IMR-90 (cell line): ENCODE data around the gene COL25A1. TPM values are rescaled to one million over a fixed set of nuclear protein-coding genes. Genes with fewer than 3 reads are reported as not detected.

ENCODE experiments used
- ATAC-seq: fragments of 200-7000 bp; cut with Tn5 transposase; 2 replicates; pipeline ENCODE4 v1.9.1; 2020; ENCODE audit warnings: low read depth, mild to moderate bottlenecking, moderate library complexity
- BruUV-seq: library from RNA; stranded (reverse); fragments of 400-500 nt; replicated peaks from 2 replicates; lab custom pipeline; 2021; lab: Mats Ljungman, UMichigan
- CTCF ChIA-PET: fragments of 300-600 bp; formaldehyde crosslinking; extraction: SDS; loops from one replicate; lab custom pipeline; 2021; ENCODE audit warnings: antibody characterized with exemption; lab: Yijun Ruan, JAX
- POLR2A ChIA-PET: fragments of 300-600 bp; sonication (Branson Sonifier 250); formaldehyde crosslinking; loops from one replicate; lab custom pipeline; 2022; ENCODE audit warnings: antibody characterized with exemption; ENCODE audit not compliant: unreplicated experiment; lab: Charles Lee
- DNase-seq: peaks from one replicate; pipeline ENCODE4 v3.0.0; 2013
- H2AFZ ChIP-seq: replicated peaks from 2 replicates; pipeline ENCODE3; 2013; ENCODE audit warnings: low read length, mild to moderate bottlenecking; ENCODE audit not compliant: poor library complexity
- H2AK5ac ChIP-seq: 2 replicates; pipeline ENCODE4 v1.6.1; 2013; ENCODE audit warnings: low read depth, low read length, inconsistent platforms
- H2AK9ac ChIP-seq: replicated peaks from 2 replicates; pipeline ENCODE3; 2013; ENCODE audit warnings: mild to moderate bottlenecking, low read depth, low read length, moderate library complexity; ENCODE audit not compliant: poor library complexity
- H2BK120ac ChIP-seq: 2 replicates; pipeline ENCODE4 v1.6.1; 2013; ENCODE audit warnings: low read depth, low read length, inconsistent platforms
- H2BK15ac ChIP-seq: 3 replicates; pipeline ENCODE4 v1.6.1; 2013; ENCODE audit warnings: low read depth, low read length, inconsistent platforms
- H2BK20ac ChIP-seq: 2 replicates; pipeline ENCODE4 v1.6.1; 2013; ENCODE audit warnings: low read depth, mild to moderate bottlenecking, inconsistent platforms, low read length, moderate library complexity
- H2BK5ac ChIP-seq: 2 replicates; pipeline ENCODE4 v1.6.1; 2013; ENCODE audit warnings: mild to moderate bottlenecking, low read depth, low read length, inconsistent platforms; ENCODE audit not compliant: poor library complexity, severe bottlenecking
- H3K14ac ChIP-seq: replicated peaks from 2 replicates; pipeline ENCODE4 v1.6.1; 2013; ENCODE audit warnings: low read depth, low read length, inconsistent platforms
- H3K18ac ChIP-seq: 2 replicates; pipeline ENCODE4 v1.6.1; 2013; ENCODE audit warnings: low read depth, low read length, control low read depth
- H3K23ac ChIP-seq: 2 replicates; pipeline ENCODE4 v1.6.1; 2013; ENCODE audit warnings: low read depth, low read length, inconsistent platforms
- H3K27ac ChIP-seq: 2 replicates; pipeline ENCODE4 v1.5.1; 2013; ENCODE audit warnings: mild to moderate bottlenecking, control low read depth, low read length; ENCODE audit not compliant: insufficient read depth
- H3K27me3 ChIP-seq: 2 replicates; pipeline ENCODE4 v1.6.1; 2013; ENCODE audit warnings: low read length; ENCODE audit not compliant: control insufficient read depth, insufficient read depth
- H3K36me3 ChIP-seq: 2 replicates; pipeline ENCODE4 v1.6.1; 2013; ENCODE audit warnings: low read length, mixed read lengths; ENCODE audit not compliant: control insufficient read depth, insufficient read depth
- H3K4ac ChIP-seq: 2 replicates; pipeline ENCODE4 v1.6.1; 2013; ENCODE audit warnings: low read depth, low read length, inconsistent platforms
- H3K4me1 ChIP-seq: 2 replicates; pipeline ENCODE4 v1.6.1; 2013; ENCODE audit warnings: low read length, mixed read lengths; ENCODE audit not compliant: control insufficient read depth, insufficient read depth
- H3K4me2 ChIP-seq: 2 replicates; pipeline ENCODE4 v1.6.1; 2013; ENCODE audit warnings: low read depth, mild to moderate bottlenecking, control low read depth, low read length, moderate library complexity
- H3K4me3 ChIP-seq: 2 replicates; pipeline ENCODE4 v1.5.1; 2013; ENCODE audit warnings: low read depth, mild to moderate bottlenecking, control low read depth, low read length, moderate library complexity; ENCODE audit not compliant: insufficient read depth
- H3K56ac ChIP-seq: 2 replicates; pipeline ENCODE4 v1.6.1; 2013; ENCODE audit warnings: low read length, inconsistent platforms; ENCODE audit not compliant: insufficient read depth; ENCODE audit errors: extremely low read depth
- H3K79me1 ChIP-seq, 2 experiments: 2 replicates each; pipeline ENCODE4 v1.6.1; 2013; ENCODE audit warnings: low read length in 2 of 2, inconsistent platforms in 1 of 2, low read depth in 1 of 2
- H3K9ac ChIP-seq: 2 replicates; pipeline ENCODE4 v1.6.1; 2013; ENCODE audit warnings: low read depth, low read length, control low read depth
- H3K9me1 ChIP-seq: 2 replicates; pipeline ENCODE4 v1.6.1; 2013; ENCODE audit warnings: low read length, inconsistent platforms; ENCODE audit not compliant: insufficient read depth
- H3K9me3 ChIP-seq: 2 replicates; pipeline ENCODE4 v1.6.1; 2013; ENCODE audit warnings: low read length; ENCODE audit not compliant: control insufficient read depth, insufficient read depth
- H4K20me1 ChIP-seq: 2 replicates; pipeline ENCODE4 v1.6.1; 2013; ENCODE audit warnings: low read length, inconsistent platforms; ENCODE audit not compliant: insufficient read depth
- H4K5ac ChIP-seq: 2 replicates; pipeline ENCODE4 v1.6.1; 2013; ENCODE audit warnings: mild to moderate bottlenecking, low read depth, low read length, control low read depth
- H4K8ac ChIP-seq, 2 experiments: 2 replicates each; pipeline ENCODE4 v1.6.1; 2013; ENCODE audit warnings: low read depth in 2 of 2, low read length in 2 of 2, control low read depth in 1 of 2, inconsistent platforms in 1 of 2
- H4K91ac ChIP-seq: 2 replicates; pipeline ENCODE4 v1.6.1; 2013; ENCODE audit warnings: low read depth, low read length, inconsistent platforms; ENCODE audit not compliant: insufficient read depth
- BHLHE40 ChIP-seq: fragments of 150-350 bp; IDR thresholded peaks from 2 replicates; pipeline ENCODE4 v1.6.1; 2016; ENCODE audit warnings: mild to moderate bottlenecking, low read depth, low read length
- CEBPB ChIP-seq: IDR thresholded peaks from 2 replicates; pipeline ENCODE4 v1.6.1; 2012; ENCODE audit warnings: low read depth, low read length, improper control_type of control experiment
- MAZ ChIP-seq: IDR thresholded peaks from 2 replicates; pipeline ENCODE4 v1.6.1; 2012; ENCODE audit warnings: low read depth, mild to moderate bottlenecking, low read length, improper control_type of control experiment, moderate library complexity, borderline replicate concordance
- MXI1 ChIP-seq: IDR thresholded peaks from 2 replicates; pipeline ENCODE4 v1.6.1; 2012; ENCODE audit warnings: low read depth, mild to moderate bottlenecking, low read length, moderate library complexity, borderline replicate concordance
- WGBS, 2 experiments: methylation state at CpG; one replicate each; pipeline versions ENCODE4 v1.1.5 to v1.1.7; 2013; ENCODE audit warnings: missing lambda C conversion rate in 2 of 2; ENCODE audit not compliant: insufficient read length in 1 of 2; ENCODE audit errors: extremely low coverage in 2 of 2; 5-methylcytosine and 5-hydroxymethylcytosine counted together
- dilution Hi-C: fragments of 300-500 bp; cut with HindIII; formaldehyde crosslinking; loops from one replicate; pipeline ENCODE4 v1.14.3; 2018; ENCODE audit warnings: low sequenced_read_pairs; ENCODE audit not compliant: unreplicated experiment
- in situ Hi-C: fragments of 300-500 bp; cut with MboI; formaldehyde crosslinking; loops from 3 replicates; pipeline ENCODE4 v1.14.3; 2019; ENCODE audit warnings: low sequenced_read_pairs, inconsistent platforms, mixed read lengths
- intact Hi-C: fragments of 100-400 bp; cut with micrococcal nuclease; formaldehyde crosslinking; loops from 2 replicates; pipeline ENCODE4 v1.10.0; 2022
- polyA plus RNA-seq, 3 experiments: library from polyadenylated mRNA; depleted of rRNA; stranded (reverse); fragments of >200 nt; gene quantifications; 2 replicates each; pipeline ENCODE4 v1.2.3, GENCODE V29; 2012; ENCODE audit warnings: low replicate concordance in 1 of 3
- total RNA-seq: library from RNA; depleted of rRNA; stranded (reverse); fragments of >200 nt; gene quantifications from 2 replicates; pipeline ENCODE4 v1.2.3, GENCODE V29; 2012

COL25A1 gene
- total and polyA plus RNA-seq, 2 of the 4 experiments (the other 2 are of a cell fraction), result under 0.01 to 0.05 TPM

- Histone ChIP-seq H3K27me3 (no peaks in the 10 kb centered on the region), H2AK9ac (no peak overlapping the region), H3K36me3 (no peaks in the 10 kb centered on the region), H3K14ac (peak overlapping the region; percentile 60), H3K27ac (peak overlapping the region; percentile 43; the same call in 1 of the 2 replicates), H2BK120ac (peak overlapping the region; percentile 46), H4K91ac (0 out of 2 replicates have a peak overlapping the region, but pooled peaks have one; percentile 11), H3K79me1 (no peaks in the 10 kb centered on the region), H2BK15ac (peak overlapping the region; percentile 31; the same call in 1 of the 3 replicates), H3K9me3 (no peaks in the 10 kb centered on the region), H3K18ac (peak overlapping the region; percentile 69; the same call in 1 of the 2 replicates), H3K9ac (peak overlapping the region; percentile 59; the same call in 1 of the 2 replicates), H4K20me1 (no peaks in the 10 kb centered on the region), H2AFZ (peak overlapping the region; percentile 73), H4K5ac (peak overlapping the region; percentile 49; the same call in 1 of the 2 replicates), H4K8ac (peak overlapping the region in 1 of 2 experiments; percentile 74; a peak in 3 of 4 replicates), H3K23ac (peak overlapping the region; percentile 27; the same call in 1 of the 2 replicates), H3K9me1 (no peaks in the 10 kb centered on the region; the same call in 1 of the 2 replicates), H3K56ac (peak overlapping the region; percentile 3; the same call in 1 of the 2 replicates), H2BK20ac (peak overlapping the region; percentile 2; the same call in 1 of the 2 replicates), H3K4me3 (peak overlapping the region; percentile 51), H3K4me1 (no peaks in the 10 kb centered on the region; the same call in 1 of the 2 replicates), H3K4me2 (peak overlapping the region; percentile 98), H3K4ac (peak overlapping the region; percentile 20; the same call in 1 of the 2 replicates), H2AK5ac (no peak overlapping the region), H2BK5ac (peak overlapping the region; percentile 73)
- intact Hi-C loops (loop anchor here (10.0 kb wide), 1 partner anchor 202 kb away; no protein-coding TSS in a partner anchor), in situ Hi-C loops (no loop called here), dilution Hi-C loops (no loop called here)
- CTCF ChIA-PET, result interaction anchor here (0.6 to 1.6 kb wide), 2 partner anchors 9 to 42 kb away, joined by 3 to 4 read pairs; no protein-coding TSS in a partner anchor
- POLR2A ChIA-PET, result interaction anchor here (0.6 kb wide), 1 partner anchor 157 kb away, joined by 9 read pairs; no protein-coding TSS in a partner anchor
- WGBS, 2 experiments, result no CpG with 5 or more reads among the region's 7 CpGs
- peak; percentile 96 for ATAC-seq
- TF ChIP-seq CEBPB (0 out of 2 replicates have a peak, but pooled peaks have one; percentile 45), MXI1 (peak; percentile 32; the same call in 1 of the 2 replicates), BHLHE40 (peak; percentile 42; the same call in 1 of the 2 replicates), MAZ (no peak)
- BruUV-seq, result no TSS peak
- peak; percentile 84 for DNase-seq
Measured at GRCh38 chr4:109046471-109047201, 255.8 kb downstream of the COL25A1 start.
